Astrocyte of the cerebellum (primary cell): ENCODE measurements around the gene TENT4A.

Experiments
- DNase-seq: peaks from one replicate; pipeline ENCODE4 v3.0.0-alpha.2; 2011; ENCODE audit warnings: low read depth
- H3K4me3 ChIP-seq: 2 replicates; pipeline ENCODE4 v1.5.1; 2011; ENCODE audit warnings: mild to moderate bottlenecking, low read depth, low read length, moderate library complexity
- in situ Hi-C: cut with HindIII; loops from 2 replicates; pipeline ENCODE4 v1.10.0; 2017; ENCODE audit warnings: low sequenced_read_pairs
- TF ChIP-seq, protein P1 (sequence below): IDR thresholded peaks from 2 replicates; pipeline ENCODE4 v1.5.1; 2012; ENCODE audit warnings: low read length, low read depth, moderate library complexity, mild to moderate bottlenecking; ENCODE audit errors: missing control alignments

TENT4A gene

DNA sequence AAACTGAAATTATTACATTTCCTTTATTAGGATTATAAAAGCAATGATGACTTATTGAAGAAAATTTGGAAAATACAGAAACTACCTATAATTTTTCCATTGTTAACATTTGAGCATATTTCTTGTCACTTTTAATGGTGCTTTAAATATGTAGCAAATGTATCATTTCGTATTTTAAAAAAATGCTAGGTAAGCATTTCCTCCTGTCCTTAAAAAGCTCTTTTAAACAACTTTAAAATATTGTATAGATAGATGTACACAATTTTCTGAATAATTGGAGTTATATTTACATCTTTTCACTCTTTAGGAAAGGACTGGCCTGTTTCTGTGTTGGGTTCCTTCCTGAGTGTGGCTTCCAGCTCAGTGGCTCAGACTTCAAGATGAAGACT, 15.6 kb downstream of the TENT4A start:
- in situ Hi-C loops, result loop anchor here (25.0 kb wide), 1 partner anchor 1241 kb away; no protein-coding TSS in a partner anchor
- DNase-seq, result no peak
- H3K4me3 ChIP-seq, result no peak overlapping the region
- TF ChIP-seq, protein P1, sequence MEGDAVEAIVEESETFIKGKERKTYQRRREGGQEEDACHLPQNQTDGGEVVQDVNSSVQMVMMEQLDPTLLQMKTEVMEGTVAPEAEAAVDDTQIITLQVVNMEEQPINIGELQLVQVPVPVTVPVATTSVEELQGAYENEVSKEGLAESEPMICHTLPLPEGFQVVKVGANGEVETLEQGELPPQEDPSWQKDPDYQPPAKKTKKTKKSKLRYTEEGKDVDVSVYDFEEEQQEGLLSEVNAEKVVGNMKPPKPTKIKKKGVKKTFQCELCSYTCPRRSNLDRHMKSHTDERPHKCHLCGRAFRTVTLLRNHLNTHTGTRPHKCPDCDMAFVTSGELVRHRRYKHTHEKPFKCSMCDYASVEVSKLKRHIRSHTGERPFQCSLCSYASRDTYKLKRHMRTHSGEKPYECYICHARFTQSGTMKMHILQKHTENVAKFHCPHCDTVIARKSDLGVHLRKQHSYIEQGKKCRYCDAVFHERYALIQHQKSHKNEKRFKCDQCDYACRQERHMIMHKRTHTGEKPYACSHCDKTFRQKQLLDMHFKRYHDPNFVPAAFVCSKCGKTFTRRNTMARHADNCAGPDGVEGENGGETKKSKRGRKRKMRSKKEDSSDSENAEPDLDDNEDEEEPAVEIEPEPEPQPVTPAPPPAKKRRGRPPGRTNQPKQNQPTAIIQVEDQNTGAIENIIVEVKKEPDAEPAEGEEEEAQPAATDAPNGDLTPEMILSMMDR, result no peak

DNA sequence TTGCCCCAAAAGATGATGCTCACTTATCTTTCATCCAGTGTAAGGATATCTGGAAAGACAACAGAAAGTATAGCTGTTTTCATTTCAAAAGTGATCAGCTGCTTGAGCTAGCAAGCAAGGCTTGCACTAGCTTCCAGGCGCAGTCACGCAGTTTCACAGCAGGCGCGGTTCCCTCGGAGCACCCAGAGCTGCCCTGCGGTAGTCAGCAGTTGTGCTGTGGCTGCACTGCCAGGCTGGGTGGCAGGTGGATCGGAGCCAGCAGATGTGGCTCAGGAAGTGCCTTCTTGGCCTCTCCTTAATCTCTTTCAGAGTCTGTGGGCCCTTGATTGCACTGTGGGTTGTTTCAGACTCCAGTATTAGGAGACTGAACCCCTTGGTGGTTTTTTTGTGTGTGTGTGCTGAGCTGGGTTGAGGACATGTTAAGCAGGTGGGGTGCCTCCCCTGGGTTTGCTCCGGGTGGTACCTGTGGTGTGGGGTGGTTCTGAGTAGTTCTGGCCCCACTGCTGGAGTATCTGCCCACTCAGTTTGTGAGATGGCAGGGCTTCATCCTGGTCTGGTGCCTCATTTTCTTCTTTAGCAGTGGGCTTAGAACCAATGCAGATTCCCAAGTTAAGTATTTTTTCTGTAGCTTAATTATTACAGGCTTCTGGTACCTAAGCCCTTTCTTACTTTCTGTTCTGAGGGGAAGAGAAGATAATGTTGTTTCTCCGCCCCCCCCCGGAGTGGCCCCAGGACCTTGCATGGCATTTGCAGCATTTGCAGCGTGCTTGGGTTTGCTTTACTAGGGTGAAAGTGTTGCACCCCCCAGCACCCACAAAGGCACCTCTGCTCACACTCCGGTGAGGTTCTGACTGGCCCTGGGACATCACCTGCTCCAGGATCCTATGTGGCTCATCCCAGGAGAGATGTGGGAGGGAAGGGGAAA, 16.4 kb downstream of the TENT4A start:
- TF ChIP-seq, protein P1, result no peak
- no peak for DNase-seq
- no peak overlapping the region for H3K4me3 ChIP-seq
- in situ Hi-C loops, result loop anchor here (25.0 kb wide), 1 partner anchor 1242 kb away; no protein-coding TSS in a partner anchor

DNA sequence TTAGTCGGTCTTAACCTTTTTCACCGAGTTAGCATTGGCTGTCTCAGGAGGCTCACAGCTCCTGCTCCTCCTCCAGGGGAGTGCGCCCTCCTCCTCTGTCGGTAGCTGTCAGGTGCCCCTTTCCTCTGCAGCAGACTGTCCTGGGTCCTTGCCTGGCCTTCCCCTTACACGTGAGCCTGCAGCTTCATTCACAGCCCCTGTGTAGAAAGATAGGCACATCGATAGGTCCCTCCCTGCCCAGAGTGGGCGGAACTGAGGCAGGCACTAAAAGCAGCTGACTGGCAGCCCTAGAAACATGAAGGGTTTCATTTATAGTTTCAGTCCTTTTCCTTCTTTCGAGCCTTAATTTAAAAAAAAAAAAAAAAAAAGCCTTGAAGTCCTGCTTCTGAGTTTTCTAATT, 17.2 kb downstream of the TENT4A start:
- no peak for DNase-seq
- TF ChIP-seq, protein P1, result no peak
- in situ Hi-C loops, result loop anchor here (25.0 kb wide), 1 partner anchor 1243 kb away; no protein-coding TSS in a partner anchor

DNA sequence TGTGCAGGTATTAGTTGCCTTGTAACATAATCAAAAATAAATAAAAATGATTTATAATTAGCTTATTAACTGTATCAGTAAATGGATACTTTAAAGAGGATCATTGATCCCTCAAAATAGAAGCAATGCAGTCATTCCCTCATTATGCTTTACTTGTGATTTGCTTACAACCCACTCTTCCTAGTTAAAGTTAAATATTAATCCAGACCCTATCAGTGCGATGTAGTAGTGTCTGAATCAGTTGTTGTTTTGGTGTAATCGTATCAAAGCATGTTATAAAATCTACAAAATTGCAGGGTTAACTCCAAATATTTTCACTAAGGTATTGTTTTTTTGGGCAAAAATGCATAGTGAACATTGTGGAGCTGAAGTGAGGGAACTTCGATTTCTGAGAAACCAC, 17.6 kb downstream of the TENT4A start:
- in situ Hi-C loops, result loop anchor here (25.0 kb wide), 1 partner anchor 1244 kb away; no protein-coding TSS in a partner anchor
- DNase-seq, result no peak
- TF ChIP-seq, protein P1, result no peak
- H3K4me3 ChIP-seq, result no peak overlapping the region

More for the DNA sequence above, 17.2 kb downstream of the TENT4A start:
- no peak overlapping the region for H3K4me3 ChIP-seq

DNA sequence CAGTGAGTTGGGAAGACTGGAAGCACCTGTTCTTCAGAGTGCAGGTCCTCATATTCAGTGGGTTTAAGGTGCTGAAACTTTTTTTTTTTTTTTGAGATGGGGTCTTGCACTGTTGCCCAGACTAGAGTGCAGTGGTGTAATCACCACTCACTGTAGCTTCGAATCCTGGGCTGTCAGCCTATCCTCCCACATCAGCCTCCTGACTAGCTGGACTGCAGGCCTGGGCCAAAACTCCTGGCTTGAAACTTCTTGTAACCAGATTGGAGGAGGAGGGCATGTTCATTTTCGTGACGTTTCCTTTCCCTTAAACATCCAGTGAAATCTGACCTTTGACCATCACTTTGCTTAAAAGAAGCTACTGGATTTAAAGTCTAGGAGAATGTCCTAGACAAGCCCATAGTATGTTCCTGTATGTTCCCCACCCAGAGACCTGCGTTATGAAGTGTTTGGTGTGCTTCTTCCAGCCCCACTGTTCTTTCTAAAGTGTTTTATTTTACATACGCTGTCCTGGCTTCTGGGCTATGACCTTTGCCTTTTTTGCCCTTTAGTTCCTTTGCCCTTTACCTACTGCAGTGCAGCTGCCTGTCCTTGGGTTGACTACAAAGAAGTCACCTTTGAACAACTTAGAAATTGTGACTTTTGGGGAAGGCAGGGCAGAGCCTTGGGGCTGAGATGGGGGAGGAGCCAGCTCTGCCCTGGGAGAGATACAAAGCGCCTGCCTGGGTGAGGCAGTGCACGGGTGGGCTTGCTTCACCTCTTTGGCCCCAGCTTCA, 18.4 kb downstream of the TENT4A start:
- no peak for DNase-seq
- in situ Hi-C loops, result loop anchor here (25.0 kb wide), 1 partner anchor 1244 kb away; no protein-coding TSS in a partner anchor
- TF ChIP-seq, protein P1, result no peak
- no peak overlapping the region for H3K4me3 ChIP-seq
